ENCODE data around the gene TACC2. TPM values are rescaled to one million over a fixed set of nuclear protein-coding genes. Genes with fewer than 3 reads are reported as not detected.

Gene TACC2
- total and polyA plus RNA-seq, 2 experiments from 2014 or later: 30.8 to 35.9 TPM

DNA sequence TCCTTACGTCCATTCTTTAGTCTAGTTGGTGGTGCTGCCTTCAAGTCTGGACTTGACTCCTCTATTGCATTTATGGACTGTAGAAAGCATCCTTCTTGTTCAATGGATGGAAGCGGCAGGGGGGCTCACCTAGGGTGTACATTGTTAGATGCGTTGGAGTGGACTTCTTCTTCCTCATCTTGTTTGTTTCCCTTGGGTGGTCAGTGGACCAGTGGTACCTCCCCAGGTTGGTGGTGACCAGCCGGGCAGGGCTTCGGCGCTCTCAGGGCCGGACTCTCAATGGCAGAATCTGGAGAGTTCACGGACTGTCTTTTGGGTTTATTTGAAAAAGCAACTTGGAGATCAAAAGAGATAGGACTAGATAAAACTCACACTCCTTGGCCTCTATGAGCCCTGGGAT lies 276.0 kb downstream of the TACC2 start:
- TF ChIP-seq CREB1 (CRISPR knock-in tag; IDR thresholded peaks at IDR 0.05; ENCODE audit: low read depth) (no peak), ZNF114 (CRISPR knock-in tag; IDR thresholded peaks at IDR 0.05) (no peak), POLR2AphosphoS5 (IDR thresholded peaks at IDR 0.05; ENCODE audit: low read depth) (no peak), STAT1 (IDR thresholded peaks at IDR 0.05; ENCODE audit: unreplicated experiment) (no peak), EZH2 (IDR thresholded peaks at IDR 0.05; ENCODE audit: low read depth, unreplicated experiment) (no peak), JUNB (IDR thresholded peaks at IDR 0.05; ENCODE audit: unreplicated experiment) (no peak), NANOG (IDR thresholded peaks at IDR 0.05; ENCODE audit: borderline replicate concordance) (no peak)
- TF ChIP-seq, protein P1, sequence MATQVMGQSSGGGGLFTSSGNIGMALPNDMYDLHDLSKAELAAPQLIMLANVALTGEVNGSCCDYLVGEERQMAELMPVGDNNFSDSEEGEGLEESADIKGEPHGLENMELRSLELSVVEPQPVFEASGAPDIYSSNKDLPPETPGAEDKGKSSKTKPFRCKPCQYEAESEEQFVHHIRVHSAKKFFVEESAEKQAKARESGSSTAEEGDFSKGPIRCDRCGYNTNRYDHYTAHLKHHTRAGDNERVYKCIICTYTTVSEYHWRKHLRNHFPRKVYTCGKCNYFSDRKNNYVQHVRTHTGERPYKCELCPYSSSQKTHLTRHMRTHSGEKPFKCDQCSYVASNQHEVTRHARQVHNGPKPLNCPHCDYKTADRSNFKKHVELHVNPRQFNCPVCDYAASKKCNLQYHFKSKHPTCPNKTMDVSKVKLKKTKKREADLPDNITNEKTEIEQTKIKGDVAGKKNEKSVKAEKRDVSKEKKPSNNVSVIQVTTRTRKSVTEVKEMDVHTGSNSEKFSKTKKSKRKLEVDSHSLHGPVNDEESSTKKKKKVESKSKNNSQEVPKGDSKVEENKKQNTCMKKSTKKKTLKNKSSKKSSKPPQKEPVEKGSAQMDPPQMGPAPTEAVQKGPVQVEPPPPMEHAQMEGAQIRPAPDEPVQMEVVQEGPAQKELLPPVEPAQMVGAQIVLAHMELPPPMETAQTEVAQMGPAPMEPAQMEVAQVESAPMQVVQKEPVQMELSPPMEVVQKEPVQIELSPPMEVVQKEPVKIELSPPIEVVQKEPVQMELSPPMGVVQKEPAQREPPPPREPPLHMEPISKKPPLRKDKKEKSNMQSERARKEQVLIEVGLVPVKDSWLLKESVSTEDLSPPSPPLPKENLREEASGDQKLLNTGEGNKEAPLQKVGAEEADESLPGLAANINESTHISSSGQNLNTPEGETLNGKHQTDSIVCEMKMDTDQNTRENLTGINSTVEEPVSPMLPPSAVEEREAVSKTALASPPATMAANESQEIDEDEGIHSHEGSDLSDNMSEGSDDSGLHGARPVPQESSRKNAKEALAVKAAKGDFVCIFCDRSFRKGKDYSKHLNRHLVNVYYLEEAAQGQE (IDR thresholded peaks at IDR 0.05; ENCODE audit: unreplicated experiment): no peak
- TF ChIP-seq, protein P2, sequence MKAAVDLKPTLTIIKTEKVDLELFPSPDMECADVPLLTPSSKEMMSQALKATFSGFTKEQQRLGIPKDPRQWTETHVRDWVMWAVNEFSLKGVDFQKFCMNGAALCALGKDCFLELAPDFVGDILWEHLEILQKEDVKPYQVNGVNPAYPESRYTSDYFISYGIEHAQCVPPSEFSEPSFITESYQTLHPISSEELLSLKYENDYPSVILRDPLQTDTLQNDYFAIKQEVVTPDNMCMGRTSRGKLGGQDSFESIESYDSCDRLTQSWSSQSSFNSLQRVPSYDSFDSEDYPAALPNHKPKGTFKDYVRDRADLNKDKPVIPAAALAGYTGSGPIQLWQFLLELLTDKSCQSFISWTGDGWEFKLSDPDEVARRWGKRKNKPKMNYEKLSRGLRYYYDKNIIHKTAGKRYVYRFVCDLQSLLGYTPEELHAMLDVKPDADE (IDR thresholded peaks at IDR 0.05): no peak
- TF ChIP-seq, protein P3, sequence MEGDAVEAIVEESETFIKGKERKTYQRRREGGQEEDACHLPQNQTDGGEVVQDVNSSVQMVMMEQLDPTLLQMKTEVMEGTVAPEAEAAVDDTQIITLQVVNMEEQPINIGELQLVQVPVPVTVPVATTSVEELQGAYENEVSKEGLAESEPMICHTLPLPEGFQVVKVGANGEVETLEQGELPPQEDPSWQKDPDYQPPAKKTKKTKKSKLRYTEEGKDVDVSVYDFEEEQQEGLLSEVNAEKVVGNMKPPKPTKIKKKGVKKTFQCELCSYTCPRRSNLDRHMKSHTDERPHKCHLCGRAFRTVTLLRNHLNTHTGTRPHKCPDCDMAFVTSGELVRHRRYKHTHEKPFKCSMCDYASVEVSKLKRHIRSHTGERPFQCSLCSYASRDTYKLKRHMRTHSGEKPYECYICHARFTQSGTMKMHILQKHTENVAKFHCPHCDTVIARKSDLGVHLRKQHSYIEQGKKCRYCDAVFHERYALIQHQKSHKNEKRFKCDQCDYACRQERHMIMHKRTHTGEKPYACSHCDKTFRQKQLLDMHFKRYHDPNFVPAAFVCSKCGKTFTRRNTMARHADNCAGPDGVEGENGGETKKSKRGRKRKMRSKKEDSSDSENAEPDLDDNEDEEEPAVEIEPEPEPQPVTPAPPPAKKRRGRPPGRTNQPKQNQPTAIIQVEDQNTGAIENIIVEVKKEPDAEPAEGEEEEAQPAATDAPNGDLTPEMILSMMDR (conservative IDR thresholded peaks at IDR 0.05; ENCODE audit: low read depth in 2 of 2): no peak
- Histone ChIP-seq H3K36me3 (ENCODE audit: insufficient read depth) (peaks cover 7% of the 10 kb centered on the region; the same call in 1 of the 2 replicates), H3K4me3 (no peak overlapping the region), H3K4me2 (no peak overlapping the region), H3K79me2 (replicated peaks; ENCODE audit: insufficient read depth) (no peaks in the 10 kb centered on the region), H4K20me1 (replicated peaks; ENCODE audit: insufficient read depth) (no peaks in the 10 kb centered on the region), H3K4me1 (ENCODE audit: insufficient read depth) (peaks cover 6% of the 10 kb centered on the region; the same call in 1 of the 2 replicates), H2AFZ (no peak overlapping the region), H3K9me2 (ENCODE audit: insufficient read depth) (no peaks in the 10 kb centered on the region), H3F3A (replicated peaks; ENCODE audit: low read depth) (no peaks in the 10 kb centered on the region), H3K27me3 (ENCODE audit: insufficient read depth) (no peaks in the 10 kb centered on the region), H3K27ac (ENCODE audit: low read depth) (no peak overlapping the region)
- H3K27ac Mint-ChIP-seq: no peak overlapping the region
- peaks cover 19% of the 10 kb centered on the region for H3K9me3 Mint-ChIP-seq
- peaks cover 8% of the 10 kb centered on the region for H3K4me1 Mint-ChIP-seq
- no peak overlapping the region for H3K4me3 Mint-ChIP-seq
- ATAC-seq (no peak), DNase-seq (ENCODE audit: low spot score) (no peak)
- peaks cover 31% of the 10 kb centered on the region for H3K36me3 Mint-ChIP-seq (ENCODE audit: low read depth)
- peaks cover 10% of the 10 kb centered on the region for H3K27me3 Mint-ChIP-seq (ENCODE audit: insufficient read depth, low read depth, poor library complexity)
